HepG2 (cell line): ENCODE data around the gene TANC1. TPM values are rescaled to one million over a fixed set of nuclear protein-coding genes. Genes with fewer than 3 reads are reported as not detected.

ENCODE experiments used
- HBP1 ChIP-seq: IDR thresholded peaks from 2 replicates; pipeline ENCODE4 v1.6.1; 2016; ENCODE audit warnings: low read depth, control low read depth
- HNRNPUL1 ChIP-seq: fragments of 200-400 bp; formaldehyde crosslinking; IDR thresholded peaks from 2 replicates; pipeline ENCODE4 v1.6.1; 2017; ENCODE audit warnings: low read depth, mild to moderate bottlenecking, low read length, moderate library complexity
- POLR2A ChIP-seq, 2 experiments: IDR thresholded peaks; 2 replicates each; pipeline ENCODE4 v1.6.1; 2011; ENCODE audit warnings: low read depth in 2 of 2, low read length in 2 of 2, mild to moderate bottlenecking in 1 of 2, moderate library complexity in 1 of 2; ENCODE audit not compliant: insufficient read depth in 1 of 2
- POLR2AphosphoS2 ChIP-seq: IDR thresholded peaks from 2 replicates; pipeline ENCODE4 v1.6.1; 2011; ENCODE audit warnings: low read depth, low read length, improper control_type of control experiment
- SKIL ChIP-seq: sonication (generic); formaldehyde crosslinking; IDR thresholded peaks from 2 replicates; pipeline ENCODE4 v1.8.0; 2022; ENCODE audit warnings: missing genetic modification reagents, mild to moderate bottlenecking, moderate library complexity, borderline replicate concordance
- SPEN ChIP-seq: sonication (generic); formaldehyde crosslinking; IDR thresholded peaks from 2 replicates; pipeline ENCODE4 v1.5.1; 2020; ENCODE audit warnings: low read depth, mild to moderate bottlenecking, missing genetic modification reagents
- ZBTB39 ChIP-seq: sonication (generic); formaldehyde crosslinking; IDR thresholded peaks from 2 replicates; pipeline ENCODE4 v1.5.0; 2020; ENCODE audit warnings: missing genetic modification reagents
- ZNF496 ChIP-seq: sonication (generic); formaldehyde crosslinking; IDR thresholded peaks from 2 replicates; pipeline ENCODE4 v1.8.1; 2023; ENCODE audit warnings: mild to moderate bottlenecking, moderate library complexity, missing genetic modification reagents; ENCODE audit not compliant: insufficient replicate concordance
- ZNF776 ChIP-seq: sonication (generic); formaldehyde crosslinking; IDR thresholded peaks from 2 replicates; pipeline ENCODE4 v1.4.0; 2020; ENCODE audit warnings: mild to moderate bottlenecking, missing genetic modification reagents
- ZNF800 ChIP-seq: sonication (generic); formaldehyde crosslinking; IDR thresholded peaks from 2 replicates; pipeline ENCODE4 v1.4.0; 2020; ENCODE audit warnings: missing genetic modification reagents
- polyA plus RNA-seq, 8 experiments: library from polyadenylated mRNA; depleted of rRNA in 3 of 8; stranded (reverse) in 7 of 8; unstranded in 1 of 8; fragments of >200 nt; fragmentation: Illumina TruSeq in 4 of 8; extraction: Trizol in 4 of 8; gene quantifications; 2 replicates each; pipeline versions ENCODE4 v1.2.1 to v1.2.3, GENCODE V29; 2011 to 2016; ENCODE audit warnings: low read depth in 4 of 8, missing spikeins in 1 of 8, mixed read lengths in 1 of 8; ENCODE audit not compliant: insufficient read depth in 1 of 8
- total RNA-seq, 5 experiments: library from RNA; depleted of rRNA; stranded (reverse); fragments of >200 nt; fragmentation: Illumina TruSeq; extraction: Trizol; gene quantifications; 2 replicates each; pipeline ENCODE4 v1.2.3, GENCODE V29; 2016; ENCODE audit warnings: low read depth in 1 of 5

Gene TANC1
- total and polyA plus RNA-seq, 2 of the 13 experiments (the other 11 are each of a cell fraction or from before 2014, with no cell fraction given) = 2.3 to 5.6 TPM

- TF ChIP-seq HBP1 = no peak
- no peak for TF ChIP-seq ZNF800 (CRISPR knock-in tag)
- no peak for TF ChIP-seq SKIL (CRISPR knock-in tag)
- TF ChIP-seq ZNF776 (CRISPR knock-in tag) = no peak
- no peak for TF ChIP-seq POLR2AphosphoS2
- no peak for TF ChIP-seq SPEN
- no peak for TF ChIP-seq POLR2A (IDR thresholded peaks at IDR 0.05; ENCODE audit: insufficient read depth in 1 of 2, low read depth in 2 of 2, low read length in 2 of 2)
- TF ChIP-seq HNRNPUL1 = no peak
- TF ChIP-seq ZBTB39 (CRISPR knock-in tag) = no peak
- TF ChIP-seq ZNF496 (CRISPR knock-in tag) = no peak
These were observed 185.0 kb downstream of the TANC1 start (continued) for GRCh38 chr2:159153463-159153862.
